NCI-H2029 treated with DMSO at 0.1 percent for 48 hours (cell line): ENCODE results near the gene STX16.

Source experiments
- DNase-seq: peaks from one replicate; lab custom pipeline; 2025; lab: John Stamatoyannopoulos, UW

Gene STX16

GRCh38 chr20:58675641-58676040 is 24.6 kb downstream of the STX16 start:
- no peak for DNase-seq

DNA sequence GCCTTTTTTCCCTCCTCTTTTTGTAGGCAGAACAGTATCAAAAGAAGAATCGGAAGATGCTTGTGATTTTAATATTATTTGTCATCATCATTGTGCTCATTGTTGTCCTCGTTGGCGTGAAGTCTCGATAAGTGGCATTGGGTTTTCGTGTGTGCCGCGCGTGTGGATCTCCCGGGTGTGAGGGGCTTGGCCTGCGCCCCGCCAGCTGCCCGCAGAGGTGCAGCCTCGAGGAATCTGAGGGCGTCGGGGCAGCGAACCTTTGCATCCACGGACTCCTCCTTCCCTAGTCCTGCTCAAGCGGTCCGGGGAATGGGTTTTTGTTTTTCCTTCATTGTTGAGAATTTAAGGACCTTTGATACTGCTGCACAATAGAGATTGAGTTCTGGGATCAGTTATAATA is 25.1 kb downstream of the STX16 start:
- no peak for DNase-seq

DNA sequence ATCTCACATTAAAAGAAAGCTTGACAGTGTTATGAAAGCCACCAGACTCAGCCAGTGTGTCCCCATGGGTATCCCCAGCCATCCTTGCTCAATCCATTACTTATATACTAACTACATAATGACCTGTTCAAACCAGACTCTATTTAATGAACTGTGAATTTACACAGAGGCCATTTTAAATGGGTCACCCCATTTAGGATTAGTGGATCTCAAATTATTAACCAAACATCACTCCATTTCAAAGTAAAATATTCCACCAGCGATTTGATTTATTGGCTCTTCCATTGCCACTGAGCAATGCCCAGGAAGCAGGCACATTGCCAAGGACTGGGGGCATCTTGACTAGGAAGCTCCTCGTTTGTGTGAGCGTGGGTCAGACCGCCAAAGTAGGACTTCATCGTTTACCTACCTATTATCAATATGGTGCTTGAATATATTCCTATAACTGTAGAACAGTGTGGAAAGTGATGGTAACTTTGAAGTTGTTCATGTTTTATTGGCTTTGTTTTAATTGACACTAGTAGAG is 26.1 kb downstream of the STX16 start:
- DNase-seq = no peak

GRCh38 chr20:58677808-58678207 is 26.7 kb downstream of the STX16 start:
- DNase-seq = no peak

GRCh38 chr20:58678806-58679205 is 27.7 kb downstream of the STX16 start:
- no peak for DNase-seq

GRCh38 chr20:58682656-58683531 is 31.8 kb downstream of the STX16 start:
- DNase-seq = no peak

DNA sequence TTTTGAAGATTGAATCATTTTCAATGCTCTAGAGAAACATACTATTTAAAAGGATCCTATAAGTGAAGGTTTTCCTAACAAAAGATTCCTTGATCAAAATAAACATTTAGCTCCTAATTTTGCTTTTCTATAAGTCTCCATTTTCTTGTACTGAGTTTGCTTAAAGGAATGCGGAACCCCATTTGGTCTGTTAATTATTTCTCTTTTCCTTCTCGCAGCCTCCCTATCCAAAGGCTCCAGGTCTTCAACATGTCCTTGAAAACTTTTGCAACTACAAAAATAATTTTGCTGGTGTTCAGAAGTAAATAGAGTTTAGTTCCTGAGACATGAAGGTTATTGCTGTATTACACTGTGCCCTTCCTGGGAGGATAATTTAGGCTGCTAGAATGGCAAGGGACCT is 33.2 kb downstream of the STX16 start:
- DNase-seq = no peak

GRCh38 chr20:58685988-58686387 is 34.9 kb downstream of the STX16 start:
- no peak for DNase-seq

DNA sequence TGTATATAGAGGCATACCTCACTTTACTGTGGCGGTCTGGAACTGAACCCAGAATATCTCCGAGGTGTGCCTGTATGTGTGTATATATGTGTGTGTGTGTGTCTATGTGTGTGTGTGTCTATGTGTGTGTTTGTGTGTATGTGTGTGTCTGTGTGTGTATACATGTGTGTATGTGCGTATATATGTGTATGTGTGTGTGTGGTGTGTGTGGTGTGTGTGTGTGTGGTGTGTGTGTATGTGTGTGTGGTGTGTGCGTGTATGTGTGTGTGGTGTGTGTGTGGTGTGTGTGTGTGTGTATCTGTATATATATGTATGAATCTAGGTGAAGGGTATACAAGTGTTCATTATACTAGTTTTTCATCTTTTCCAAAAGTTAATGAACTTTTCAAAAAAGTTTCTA is 37.3 kb downstream of the STX16 start:
- no peak for DNase-seq

DNA sequence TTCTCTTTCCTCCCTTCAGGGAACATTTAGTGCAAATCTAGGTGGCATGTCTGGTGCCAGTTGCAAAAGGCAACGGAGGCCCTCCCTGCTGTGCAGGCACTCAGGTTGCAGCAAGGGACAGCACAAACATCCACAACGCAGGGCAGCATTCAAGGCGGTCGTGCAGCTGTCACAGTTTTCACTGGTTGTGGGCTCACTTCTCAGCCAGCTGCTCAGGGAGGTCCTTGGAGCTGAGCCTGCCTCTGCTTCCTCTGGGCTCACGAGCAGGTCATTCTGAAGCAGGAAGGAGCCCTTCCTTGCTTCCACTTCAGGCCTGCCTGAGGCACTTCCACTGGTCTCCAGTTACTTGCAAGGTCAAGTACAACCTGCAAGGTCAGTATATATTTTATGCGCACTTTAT is 37.8 kb downstream of the STX16 start:
- no peak for DNase-seq

DNA sequence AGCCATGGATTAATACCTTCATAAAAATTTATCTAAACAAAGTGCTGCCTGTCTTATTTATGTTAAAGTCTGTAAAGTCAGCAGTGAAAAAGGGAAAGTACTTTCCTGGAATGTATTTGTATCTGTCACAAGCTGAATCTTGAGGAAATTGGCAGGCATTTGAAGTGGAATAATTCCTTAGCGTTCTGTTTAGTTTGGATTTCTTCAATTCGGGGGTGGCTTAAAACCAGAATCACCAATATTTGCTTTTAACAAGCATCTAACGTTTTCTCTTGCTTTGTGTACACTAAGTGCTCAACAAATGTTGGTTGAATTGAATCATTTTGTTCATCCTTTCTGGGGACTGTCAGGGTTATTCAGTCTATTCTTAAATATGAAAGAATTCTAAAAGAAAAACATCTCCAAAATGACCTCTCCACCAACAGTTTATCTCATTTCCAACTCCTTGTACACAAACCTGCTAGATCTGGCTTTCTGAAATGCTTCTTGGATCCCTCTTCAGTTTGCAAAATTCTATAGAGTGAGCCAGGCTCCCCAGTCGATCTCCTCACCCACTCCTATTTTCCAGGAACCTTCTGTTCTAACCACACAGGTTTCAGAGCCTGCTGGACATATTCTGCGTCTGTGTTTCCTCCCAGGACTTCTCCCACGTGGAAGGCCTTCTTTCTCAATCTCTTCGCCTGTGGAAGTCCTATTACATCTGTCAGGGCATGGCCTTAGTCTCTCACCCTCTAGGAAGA is 39.5 kb downstream of the STX16 start:
- DNase-seq = no peak

DNA sequence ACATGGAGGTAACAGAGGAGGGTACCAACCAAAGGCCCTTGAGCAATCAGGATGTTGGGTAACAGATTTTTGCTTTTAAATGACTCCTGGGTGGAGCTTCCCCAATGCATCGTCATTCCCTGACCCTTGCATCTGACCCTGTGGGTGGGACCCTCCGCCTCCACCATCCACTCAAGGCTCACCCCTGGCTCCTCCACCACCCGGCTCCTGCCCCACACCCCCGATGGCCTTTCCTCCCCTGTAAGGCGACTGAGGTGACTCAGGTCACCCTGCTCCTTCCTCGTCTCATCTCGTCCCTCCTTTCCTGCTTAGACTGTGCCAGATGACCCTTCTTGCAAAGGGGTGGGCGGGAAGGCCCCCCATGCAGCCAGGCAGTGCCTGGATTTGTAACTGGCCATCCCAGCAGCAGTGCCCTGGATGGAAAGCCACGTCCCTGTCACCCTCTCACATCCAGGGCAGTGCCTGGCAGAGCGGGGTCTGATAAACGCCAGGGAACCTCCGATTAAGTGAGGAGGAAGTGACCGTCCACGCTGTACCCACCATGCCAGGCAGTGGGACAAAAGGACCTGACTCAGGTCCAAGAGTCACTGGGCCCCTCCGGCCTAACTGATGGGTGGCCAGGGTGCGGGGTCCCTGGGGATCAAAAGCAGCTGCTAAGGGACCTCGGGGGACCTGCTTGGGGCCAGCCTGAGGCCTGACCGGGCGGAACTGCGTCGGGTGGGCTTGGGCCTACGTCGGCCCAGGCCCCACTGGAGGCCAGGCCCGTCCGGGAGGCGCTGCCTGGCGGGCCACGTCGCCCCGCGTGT is 40.9 kb downstream of the STX16 start:
- DNase-seq = no peak

GRCh38 chr20:58692579-58693225 is 41.6 kb downstream of the STX16 start, which contains the start of gene NPEPL1:
NPEPL1 (plus strand) TSS chr20:58692800; CDS start chr20:58692901, 101 bp downstream.
- no peak for DNase-seq

DNA sequence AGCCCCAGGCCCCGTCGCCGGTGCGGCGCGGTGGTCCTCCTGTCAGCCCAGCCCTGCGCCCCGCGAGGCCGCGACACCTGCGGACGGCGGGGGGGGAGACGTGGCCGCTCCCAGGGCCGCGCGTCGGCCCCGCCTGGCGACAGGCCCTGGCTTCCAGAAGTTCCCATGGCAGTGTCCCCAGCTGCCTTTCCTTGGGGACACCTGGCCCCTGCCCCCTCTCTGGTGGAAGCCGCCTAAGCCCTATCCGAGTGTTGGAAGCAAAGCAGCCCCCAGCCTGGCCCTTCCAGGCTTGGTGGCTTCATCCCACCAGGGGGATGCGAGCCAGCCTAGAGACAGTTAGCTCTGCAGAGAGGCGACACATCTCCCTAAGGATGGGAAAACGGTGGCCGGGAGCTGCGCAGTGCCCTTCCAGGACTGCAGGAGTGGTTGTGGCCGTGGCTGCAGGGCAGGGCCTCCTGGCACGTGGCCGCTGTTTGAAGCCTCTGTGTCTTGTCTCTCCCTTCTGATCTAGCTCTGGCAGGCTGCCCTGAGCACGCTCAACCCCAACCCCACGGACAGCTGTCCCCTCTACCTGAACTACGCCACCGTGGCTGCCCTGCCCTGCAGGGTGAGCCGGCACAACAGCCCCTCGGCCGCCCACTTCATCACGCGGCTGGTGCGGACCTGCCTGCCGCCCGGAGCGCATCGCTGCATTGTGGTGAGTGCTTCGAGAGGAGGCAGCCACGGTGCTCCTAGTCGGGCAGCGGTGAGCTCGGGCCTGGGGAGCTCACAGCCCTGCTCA is 42.3 kb downstream of the STX16 start:
- DNase-seq = no peak

DNA sequence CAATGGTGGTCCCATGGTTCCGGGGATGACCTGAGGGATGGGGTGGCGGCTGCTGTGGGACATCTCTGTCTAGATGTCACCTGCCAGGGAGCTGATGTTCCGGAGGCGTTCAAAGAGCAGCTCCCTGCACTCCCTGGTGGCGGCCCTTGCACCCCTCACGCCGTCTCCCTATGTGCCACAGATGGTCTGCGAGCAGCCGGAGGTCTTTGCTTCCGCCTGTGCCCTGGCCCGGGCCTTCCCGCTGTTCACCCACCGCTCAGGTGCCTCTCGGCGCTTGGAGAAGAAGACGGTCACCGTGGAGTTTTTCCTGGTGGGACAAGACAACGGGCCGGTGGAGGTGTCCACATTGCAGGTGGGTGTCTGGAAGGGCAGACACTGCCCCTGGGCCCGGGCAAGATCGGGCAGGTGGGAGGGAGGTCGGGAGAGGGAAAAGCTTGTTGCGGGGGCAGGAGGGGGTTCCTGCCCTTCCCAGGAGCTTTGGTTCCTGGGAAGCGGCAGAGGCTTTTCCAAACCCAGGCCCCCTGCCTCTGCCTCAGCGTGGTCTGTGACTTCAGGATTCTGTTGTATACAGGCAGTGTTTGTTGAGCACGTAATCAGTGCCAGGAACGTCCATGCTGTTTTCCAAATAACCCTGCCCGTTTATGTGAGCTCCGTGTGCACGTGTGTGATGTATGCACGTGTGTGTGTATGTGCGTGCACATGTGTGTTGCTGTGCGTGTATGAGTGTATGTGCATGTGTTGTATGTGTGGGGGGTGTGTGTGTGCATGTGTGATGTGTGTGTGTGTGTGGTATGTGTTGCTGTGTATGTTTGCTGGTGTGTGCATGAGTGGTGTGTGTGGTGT is 43.4 kb downstream of the STX16 start:
- no peak for DNase-seq

- no peak for DNase-seq
These were observed 44.1 kb downstream of the STX16 start for GRCh38 chr20:58695084-58695722.

DNA sequence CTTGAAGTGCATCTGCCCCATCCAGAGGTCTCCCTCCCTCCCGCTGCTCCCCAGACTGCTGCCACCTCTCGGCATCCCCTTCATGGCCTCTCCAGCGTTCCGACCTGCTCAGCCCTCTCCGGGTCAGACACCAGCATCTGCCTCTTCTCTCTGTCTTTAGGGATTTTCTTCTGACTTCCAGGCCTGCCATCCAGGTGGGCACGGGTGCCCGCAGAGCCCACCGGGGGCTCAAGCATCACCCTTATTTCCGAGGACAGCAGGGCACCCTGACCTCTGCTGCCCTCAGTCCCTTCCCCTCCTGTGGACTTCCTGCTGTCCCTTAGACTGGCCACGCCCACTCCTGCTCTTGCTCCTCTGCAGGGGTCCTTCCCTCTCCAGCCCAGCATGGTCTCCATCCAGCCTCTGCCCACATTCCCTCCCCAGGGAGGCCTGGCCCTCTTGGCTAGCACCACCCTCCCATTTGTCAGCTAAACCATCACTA is 44.9 kb downstream of the STX16 start:
- no peak for DNase-seq

- DNase-seq = no peak
These were observed 45.4 kb downstream of the STX16 start for GRCh38 chr20:58696411-58696961.
